ENCODE data around the gene BATF3.

BATF3 gene

DNA sequence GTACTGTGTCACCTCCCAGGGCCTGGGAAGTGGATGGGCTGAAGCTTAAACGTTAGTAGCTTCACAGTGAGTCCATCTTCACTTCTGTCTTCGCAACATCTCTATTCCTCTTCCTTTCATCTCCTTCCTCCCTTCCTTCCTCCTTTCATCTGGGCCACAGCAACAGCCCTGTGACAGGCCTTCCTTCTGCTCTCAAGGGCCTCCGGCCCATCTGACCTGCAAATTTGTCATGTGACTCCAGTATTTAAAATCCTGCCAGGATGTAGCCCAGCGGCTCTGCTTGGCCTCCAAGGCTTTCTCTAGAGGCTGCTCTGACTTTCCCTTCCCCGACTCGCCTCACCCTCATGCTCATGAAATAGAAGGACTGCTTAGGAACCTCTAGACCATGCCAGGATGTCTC is 10.9 kb upstream of the BATF3 start:
- DNase-seq (ENCODE audit: extremely low read depth in 1 of 2, low read depth in 1 of 2), result no peak

DNA sequence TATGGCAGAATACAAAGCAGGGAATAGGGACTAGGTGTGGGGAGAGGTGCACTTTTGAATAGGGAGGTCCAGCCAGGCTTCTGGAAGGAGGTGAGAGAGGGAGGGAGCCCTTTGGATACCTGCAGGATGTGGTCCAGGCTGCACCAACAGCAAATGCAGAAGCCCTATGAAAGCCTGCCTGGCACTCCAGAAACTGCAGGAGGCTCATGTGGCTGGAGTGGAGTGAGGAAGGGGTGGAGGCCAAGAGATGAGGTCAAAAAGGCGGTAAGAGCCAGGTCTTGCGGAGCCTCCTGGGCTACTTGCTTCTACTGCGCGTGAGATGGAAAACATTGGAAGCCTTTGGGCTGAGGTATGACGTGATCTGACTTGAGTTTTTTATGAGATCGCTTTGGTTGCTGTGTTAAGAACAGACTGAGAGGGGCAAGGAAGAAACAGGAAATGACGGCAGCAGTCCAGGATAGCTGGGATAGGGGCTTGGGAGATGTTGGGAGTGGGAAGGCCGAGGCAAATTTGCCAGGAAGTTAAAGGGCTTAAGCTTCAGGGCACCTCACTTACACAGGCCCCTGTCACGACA is 4.4 kb upstream of the BATF3 start:
- no peak for DNase-seq (ENCODE audit: extremely low read depth in 1 of 2, low read depth in 1 of 2)

DNA sequence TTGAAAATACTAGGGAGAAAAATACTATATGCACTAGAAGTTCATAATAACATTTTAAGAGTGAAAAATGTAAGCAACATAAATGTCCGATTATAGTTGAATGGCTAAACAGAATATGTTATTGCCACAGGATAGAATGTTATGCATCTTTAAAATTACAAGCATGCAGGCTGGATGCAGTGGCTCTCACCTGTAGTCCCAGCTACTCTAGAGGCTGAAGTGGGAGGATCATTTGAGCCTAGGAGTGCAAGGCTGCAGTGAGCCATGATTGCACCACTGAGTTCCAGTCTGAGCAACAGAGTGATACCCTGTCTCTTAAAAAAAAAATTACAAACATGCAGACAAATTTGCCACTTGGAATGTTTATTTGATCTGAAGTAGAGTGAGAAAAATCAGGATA is 3.0 kb upstream of the BATF3 start:
- DNase-seq (ENCODE audit: extremely low read depth in 1 of 2, low read depth in 1 of 2), result no peak

DNA sequence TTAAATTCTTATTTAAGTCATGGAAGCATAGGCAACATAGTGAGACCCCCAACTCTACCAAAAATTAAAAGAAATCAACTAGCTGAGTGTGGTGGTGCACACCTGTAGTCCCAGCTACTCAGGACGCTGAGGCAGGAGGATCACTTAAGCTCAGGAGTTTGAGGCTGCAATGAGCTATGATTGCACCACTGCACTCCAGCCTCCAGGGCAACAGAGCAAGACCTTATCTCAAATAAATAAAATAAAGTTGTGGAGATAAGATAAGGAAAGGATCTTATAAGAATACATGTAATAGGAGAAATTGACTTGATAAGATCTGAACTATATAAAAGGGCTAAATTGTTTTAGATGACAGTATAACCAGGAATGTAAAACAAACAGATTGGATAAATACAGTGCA is 2.3 kb upstream of the BATF3 start:
- no peak for DNase-seq (ENCODE audit: extremely low read depth in 1 of 2, low read depth in 1 of 2)

DNA sequence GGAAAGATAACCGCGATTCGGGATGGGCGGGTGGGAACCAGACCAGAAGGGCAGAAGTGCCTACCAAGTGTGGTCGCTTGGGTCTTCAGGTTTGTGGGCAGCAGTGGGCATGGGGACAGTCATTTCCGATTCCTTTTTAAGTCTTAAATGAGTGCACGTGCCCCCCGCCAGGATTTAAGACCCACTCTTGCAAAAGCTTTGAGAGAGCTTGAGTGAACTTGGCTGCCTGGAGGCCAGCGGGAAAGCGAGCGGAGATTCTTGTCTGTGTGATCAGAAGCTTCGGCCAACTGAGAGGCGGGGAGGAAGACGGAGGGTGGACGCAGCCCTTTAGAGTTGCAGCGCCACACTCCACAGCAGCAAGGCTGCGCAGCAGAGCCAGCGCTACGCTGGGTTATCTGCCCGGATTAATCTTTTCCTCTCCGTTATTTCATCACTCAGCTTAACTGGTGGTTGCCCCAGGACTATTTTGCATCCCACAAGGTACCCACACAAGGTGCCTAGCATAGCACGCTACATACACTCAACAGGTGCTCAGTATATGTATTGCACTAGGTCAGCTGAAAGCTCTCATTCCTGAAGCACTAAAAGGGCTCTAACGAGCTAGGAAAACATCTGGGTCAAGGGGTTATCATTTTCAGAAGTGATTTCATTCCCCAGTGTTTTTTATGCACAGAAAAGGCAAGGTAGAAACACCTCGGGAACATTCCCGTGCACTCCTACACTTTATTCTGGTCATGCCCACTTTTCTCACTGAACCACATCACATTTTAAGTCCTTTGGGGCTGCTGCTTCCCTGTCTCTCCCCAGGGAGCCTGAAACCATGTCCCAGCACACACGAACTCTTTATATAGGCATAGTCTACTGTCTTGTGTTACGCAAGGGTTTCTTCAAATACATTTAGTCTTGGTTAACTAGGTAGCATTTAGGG is 1.5 kb upstream of the BATF3 start:
- no peak for DNase-seq (ENCODE audit: extremely low read depth in 1 of 2, low read depth in 1 of 2)

DNA sequence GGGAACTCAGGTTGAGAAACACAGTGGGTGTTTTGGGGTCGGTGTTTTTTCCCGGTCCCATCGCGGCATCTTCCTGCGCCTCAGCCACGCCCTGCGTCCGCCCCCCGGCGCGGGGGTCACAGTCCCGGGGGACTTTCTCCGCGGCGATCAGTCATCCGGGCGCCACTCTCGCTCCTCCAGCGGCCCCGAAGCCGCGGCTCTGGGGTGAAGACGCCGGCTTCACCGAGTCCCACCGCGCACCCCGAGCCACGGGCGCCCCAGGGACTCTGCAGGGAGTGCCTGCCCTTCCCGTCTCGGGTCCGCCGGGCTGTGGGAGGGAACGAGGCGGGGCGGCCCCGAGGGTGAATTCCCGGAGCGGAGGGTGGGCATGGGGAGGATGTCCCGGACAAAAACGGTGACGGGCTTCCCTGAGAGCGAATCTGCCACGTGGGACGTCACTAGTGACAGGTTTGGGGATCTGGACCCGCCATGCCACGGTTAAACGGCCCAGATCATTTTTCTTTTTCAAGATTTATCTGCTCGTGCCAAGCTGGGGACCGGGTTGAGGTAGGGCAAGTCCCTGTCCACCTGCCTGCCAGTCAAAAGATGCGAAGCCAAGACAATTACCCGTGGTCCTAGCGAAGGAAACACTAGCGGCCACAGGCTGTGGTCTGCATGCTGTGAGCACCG is 717 bp upstream of the BATF3 start:
- DNase-seq (ENCODE audit: extremely low read depth in 1 of 2, low read depth in 1 of 2), result peak in 1 of 2 donors; percentile 16

DNA sequence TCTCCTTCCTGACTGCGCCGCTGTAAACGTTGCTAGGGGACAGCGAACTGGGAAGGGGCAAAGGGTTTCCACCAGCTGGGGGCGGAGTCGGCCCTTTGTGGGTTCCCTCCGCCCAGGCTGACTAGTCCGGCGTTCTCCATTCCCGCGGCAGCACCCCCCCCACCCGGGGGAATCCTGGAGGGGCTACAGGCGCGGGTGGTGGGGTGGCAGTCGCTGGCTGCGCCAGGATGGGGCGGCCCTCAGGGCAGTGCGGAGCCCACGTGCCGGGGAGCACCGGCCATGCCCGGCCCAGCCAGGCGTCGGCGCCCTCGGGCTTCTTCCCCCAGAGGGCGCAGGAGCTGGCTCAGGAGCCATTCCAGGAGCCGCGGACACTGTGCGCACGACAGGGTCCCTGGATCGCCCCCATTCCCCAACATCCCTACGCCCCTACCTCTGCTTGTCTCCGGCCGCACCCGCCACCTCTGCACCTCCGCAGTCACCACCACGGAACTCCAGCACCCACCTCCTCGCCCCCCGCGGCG is 476 bp downstream of the BATF3 start:
- DNase-seq (ENCODE audit: extremely low read depth in 1 of 2, low read depth in 1 of 2), result peak in 1 of 2 donors; percentile 29

DNA sequence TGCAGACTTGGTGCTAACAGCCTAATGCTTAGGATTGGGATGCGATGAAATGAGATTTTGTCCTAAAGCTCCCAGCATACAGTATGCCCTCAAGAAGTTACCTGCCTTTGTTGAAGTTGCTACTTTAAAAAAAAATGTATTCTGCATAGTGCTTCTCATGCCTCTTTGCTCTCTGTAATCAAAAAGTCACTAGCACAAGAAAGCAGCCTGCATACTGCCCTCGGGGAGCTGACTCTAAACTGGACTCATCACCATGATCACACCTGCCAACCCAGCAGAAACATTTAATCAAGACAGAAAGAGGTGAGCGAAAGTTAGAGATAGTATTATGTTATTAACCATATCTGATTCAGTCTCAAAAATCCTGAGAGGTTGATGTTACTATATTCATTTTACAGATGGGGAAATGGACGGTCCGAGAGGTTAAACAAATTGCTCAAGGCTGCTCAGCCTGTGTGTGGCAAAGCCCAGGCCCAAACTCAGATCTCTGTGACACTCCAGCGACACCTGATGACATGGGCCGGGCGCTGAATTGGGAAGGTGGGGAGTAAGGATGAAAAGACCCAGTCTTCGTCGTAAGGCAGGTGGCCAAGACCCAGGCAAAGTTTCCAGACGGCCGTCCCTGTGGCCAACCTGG is 1.1 kb downstream of the BATF3 start:
- DNase-seq (ENCODE audit: extremely low read depth in 1 of 2, low read depth in 1 of 2), result no peak

DNA sequence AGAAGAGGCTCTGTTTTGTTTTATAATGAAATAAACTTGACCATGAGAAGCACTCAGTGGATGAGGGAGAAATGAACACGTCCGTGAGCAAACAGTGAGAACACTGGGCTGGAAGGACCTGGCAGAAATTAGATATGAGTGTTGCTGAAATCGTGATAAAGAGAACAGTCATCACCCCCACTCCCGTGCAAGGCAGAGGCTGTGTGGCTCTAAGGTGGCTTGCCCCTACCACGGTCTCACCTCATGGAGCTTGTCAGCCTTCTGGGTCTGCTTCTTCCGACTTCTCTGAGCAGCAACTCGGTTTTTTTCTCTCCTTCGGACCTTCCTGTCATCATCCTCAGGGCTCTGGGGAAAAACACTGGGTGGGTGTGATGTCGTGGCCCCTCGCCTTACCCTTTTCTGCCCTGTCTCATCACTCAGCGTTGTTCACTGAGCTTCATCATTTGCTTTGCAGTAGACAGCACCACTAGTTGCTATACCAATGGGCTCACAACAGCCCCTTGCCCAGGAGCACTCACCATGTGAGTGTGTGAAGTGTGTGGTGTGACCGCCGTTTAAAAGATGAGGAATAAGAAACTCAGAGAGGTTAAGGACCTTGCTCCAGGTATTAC is 2.8 kb downstream of the BATF3 start:
- no peak for DNase-seq (ENCODE audit: extremely low read depth in 1 of 2, low read depth in 1 of 2)

DNA sequence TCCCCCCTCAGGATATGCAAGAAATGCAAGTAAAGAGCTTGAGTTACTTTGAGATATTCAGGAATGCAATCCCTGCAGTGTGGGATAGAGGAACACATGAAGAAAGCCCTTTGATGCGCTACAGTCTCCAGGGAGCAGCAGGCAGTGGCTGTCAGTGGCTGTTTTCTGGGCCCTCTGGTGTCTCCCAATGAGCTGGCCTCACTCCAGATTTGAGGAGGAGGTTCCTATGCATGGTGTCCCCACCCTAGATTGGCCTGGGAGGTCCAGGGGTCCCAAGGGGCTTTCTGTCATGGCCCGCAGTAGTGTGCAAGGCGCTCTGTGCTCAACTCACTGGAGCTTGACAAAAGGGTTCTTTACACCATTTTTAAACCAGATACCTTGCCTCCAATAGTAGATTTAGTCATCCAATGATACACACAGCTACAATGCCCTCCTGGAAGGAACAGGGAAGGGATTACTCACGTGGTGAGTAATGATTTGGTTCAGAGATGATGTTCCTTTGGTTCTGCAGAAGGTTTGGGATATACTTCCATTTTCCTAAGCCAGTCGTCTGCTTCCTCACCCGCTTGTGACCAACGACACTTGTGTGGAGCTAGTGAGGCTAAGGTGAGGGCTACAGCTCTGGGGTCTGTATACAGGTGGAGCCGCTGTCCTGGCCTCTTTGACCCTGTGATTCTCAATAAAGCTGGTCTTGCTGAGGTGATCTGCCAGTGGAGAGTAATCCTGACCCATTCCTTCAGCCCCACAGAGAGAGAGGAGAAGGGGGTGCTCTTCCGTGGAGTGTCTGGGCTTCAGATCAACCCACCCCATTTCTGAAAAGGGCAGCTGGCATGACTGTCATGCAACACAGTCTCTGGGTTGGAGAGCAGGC is 6.6 kb downstream of the BATF3 start:
- no peak for DNase-seq (ENCODE audit: extremely low read depth in 1 of 2, low read depth in 1 of 2)

DNA sequence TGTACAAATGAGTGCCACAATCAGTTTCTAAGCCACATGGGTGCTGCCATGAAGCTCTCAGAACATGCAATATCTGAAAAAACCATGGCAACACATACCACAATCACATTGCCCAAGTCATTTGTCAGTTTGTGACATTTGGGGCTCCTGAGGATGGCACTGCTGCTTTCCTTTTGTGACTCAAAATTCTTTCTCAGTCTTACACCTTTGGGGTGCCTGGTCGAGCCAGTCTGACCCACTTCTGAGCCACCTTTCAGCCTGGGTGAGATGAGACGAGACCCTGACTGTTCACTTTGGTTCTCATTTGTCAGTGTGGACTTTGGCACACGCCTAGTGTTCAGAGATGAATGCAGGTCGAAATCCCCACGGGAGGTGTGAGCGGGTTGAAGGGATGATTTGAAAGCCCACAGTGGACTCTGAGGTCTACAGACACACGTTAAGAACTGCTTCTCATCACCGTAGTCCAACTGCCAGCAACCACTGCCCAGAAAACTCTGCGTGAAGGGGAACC is 8.0 kb downstream of the BATF3 start:
- DNase-seq (ENCODE audit: extremely low read depth in 1 of 2, low read depth in 1 of 2), result no peak

DNA sequence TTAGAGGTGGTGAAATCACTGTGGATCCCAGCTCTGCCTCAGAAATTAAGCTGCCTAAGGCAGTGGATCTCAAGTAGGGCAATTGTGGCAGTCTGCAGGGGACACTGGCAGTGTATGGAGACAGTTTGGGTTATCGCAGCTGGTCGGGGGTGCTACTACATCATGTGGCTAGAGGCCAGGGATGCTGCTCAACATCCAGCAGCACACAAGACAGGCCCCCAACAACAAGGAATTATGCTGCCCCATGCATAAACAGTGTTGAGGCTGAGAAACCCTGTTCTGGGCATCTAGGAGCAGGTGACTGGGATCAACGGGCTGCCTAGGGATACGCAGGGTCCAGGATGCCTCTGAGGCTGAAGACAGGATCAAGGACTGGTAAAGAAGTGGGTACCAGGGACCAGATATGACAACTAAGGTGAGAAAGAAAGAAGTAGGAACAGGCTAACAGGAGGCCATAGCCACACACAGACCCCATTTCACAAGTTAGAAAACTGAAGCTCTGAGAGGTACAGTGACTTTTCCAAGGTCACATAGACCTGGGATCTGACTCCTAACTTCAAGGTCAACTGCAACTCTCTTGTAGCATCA is 8.7 kb downstream of the BATF3 start:
- DNase-seq (ENCODE audit: extremely low read depth in 1 of 2, low read depth in 1 of 2), result no peak

DNA sequence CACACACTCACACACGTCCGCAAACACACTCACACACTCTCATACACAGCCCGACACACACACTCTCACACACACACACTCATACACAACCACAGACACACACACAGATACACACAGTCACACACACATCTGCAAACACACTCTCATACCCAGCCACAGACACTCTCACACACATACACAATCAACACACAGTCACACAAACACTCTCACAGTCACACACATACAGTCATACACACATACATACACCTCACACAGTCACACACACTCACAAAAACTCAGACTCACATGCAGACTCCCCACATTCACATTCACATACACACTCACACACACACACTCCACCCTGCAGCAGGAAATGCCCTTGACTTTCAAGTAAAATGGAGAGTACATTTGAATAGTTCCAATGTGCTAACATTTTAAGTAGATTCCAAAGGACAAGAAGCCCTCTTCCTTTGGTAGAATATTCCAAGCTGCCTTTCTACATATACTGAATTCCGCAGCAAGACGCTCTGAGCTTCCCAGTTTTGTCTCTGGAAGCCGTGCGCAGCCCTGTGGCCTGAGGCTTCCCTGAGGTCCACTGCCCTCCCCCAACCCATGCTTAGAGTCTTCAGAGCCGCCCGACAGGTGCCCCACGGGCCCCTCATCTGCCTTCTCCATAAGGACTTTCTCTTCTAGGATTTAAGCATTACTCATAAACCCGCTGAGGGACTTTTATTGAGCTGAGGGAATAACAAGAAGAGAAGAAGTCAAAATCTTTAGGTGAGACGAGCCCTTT is 9.7 kb downstream of the BATF3 start:
- DNase-seq (ENCODE audit: extremely low read depth in 1 of 2, low read depth in 1 of 2), result no peak

DNA sequence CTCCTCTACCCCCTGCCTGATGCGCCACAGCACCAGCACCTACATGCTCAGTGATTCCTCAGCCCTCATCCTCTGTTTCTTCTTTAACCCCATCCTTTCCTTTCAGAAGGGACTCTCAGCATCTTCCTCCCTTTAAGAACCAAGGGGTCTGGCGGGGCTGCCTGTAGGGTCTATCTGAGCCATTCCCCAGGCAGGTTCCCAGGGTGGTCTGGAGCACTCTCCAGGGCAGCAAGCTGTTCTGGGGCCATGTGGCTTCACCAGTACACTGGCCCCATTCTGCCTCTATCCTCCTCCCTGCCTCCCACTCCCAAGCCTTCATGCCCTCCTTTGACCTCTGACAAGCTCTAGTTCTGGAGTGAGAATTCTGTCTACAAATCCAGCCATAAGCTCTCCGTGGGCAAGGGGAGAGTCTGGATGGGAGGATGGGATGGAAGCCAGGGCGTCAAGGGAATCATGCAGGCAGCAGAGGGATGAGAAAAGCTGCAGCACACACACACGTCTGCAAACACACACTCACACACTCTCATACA is 10.4 kb downstream of the BATF3 start:
- DNase-seq (ENCODE audit: extremely low read depth in 1 of 2, low read depth in 1 of 2), result no peak

DNA sequence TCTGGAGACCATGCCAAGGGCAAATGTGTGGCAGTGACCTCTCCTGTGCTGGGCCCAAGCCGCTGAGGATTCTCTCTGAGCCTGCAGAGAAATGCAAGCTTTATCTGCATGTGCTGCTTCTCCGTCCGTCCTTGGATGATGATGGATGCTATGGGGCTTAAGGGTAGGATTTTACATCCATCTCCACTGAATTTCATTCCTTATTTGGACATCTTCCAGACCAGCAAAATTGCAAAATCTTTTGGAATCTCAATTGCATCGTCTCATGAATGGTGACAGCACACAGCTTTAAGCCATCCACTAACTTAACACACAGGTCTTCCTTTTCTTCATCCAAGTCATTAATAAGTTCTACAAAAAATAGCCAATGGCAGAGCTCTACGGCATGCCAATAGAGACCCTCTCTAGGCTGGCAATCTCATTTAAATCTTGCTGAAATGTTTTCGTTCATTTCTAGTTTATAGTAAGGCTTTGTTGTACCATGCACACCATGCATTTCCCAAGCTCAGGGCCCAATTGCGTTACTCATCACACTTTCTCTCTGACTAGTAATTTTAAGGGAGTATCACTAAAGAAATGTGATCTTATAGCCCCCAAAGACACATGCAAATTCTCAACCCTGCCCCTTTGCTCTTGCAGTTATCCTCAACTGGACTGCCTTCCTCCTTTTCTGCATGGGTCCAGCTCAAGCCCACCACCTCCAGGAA is 11.1 kb downstream of the BATF3 start:
- no peak for DNase-seq (ENCODE audit: extremely low read depth in 1 of 2, low read depth in 1 of 2)

DNA sequence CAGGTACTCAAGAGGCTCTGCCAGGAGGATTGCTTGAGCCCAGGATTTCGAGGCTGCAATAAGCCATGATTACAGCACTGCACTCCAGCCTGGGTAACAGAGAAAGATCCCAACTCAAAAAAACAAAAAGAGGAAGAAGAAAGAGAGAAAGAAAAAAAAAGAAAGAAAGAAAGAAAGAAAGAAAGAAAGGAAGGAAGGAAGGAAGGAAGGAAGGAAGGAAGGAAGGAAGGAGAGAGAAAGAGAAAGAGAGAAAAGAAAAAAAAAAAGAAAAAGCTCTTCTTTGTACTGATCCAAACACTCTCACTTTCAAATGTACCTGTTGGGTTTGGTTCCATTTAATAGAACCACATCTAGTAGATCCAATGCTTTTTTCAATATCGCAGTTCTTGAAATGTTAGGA is 11.8 kb downstream of the BATF3 start:
- no peak for DNase-seq (ENCODE audit: extremely low read depth in 1 of 2, low read depth in 1 of 2)

DNA sequence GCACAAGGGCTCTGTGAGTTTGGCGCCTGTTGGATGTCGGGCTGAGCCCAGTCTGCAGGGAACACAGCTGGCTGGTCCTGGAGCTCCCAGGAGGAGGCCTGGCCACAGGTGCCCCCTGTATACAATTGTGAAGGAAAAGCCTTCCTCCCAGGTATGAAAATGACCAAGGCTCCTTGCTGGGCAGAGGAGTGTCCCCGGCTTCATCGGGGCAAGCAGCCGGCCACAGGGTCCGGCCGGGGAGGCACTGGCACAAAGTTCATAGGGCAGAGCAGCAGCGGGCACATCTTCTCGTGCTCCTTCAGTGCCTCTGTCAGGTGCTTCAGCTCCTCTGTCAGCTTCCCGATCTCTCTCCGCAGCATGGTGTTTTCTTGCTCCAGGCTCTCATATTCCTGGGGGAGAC is 13.0 kb downstream of the BATF3 start:
- no peak for DNase-seq (ENCODE audit: extremely low read depth in 1 of 2, low read depth in 1 of 2)

DNA sequence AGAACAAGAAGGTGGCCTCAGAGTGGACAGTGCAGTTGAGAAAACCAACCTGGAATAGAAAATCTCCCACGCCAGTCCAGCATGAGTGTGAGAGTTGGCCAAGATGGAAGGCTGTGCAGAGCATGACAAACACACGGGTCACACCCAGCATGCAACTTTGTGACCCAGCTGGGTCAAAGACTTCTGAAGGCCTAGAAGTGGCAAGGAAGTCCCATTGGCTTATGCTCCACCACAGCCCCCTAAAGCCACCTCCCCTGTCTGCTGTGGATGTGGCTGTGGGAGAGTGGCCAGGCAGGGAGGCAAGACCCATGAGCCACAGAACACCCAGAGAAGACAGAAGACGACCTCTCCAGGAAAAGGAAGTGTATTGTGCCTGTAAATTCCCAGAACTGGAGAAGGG is 13.6 kb downstream of the BATF3 start:
- no peak for DNase-seq (ENCODE audit: extremely low read depth in 1 of 2, low read depth in 1 of 2)

Measured in activated CD8-positive, alpha-beta memory T cell treated with anti-CD3 and anti-CD28 coated beads for 1 hour (primary cell).